ENCODE results near the gene BCL11A. TPM values are rescaled to one million over a fixed set of nuclear protein-coding genes. Genes with fewer than 3 reads are reported as not detected.
A peak's percentile ranks its signal among the peaks of the same experiment; 100 is the strongest.

BCL11A gene
- total RNA-seq, 2 experiments from 2014 or later: 2.3 to 3.3 TPM

DNA sequence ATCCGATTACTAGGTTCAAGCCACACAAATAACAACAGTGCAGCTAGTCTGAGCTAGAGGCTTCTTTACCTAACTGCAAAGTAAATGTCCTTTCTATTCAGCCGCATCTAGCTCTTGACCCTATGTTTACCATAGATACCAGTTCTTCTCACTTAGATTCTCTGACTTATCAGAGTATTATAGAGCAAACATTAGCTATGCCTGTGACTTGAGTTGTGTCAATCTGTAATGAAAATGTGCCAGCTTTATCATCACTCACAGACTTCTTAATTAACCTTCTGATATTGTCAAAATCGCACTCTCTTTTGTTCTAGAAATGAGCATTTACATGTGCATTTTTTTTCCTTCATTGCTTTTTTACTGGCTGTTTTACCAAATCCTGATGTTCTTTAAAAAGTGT is 79.9 kb downstream of the BCL11A start:
- intact Hi-C loops (cut with DNase I, micrococcal nuclease): no loop called here
- H3K27ac ChIP-seq (ENCODE audit: low read depth in 1 of 2, low read length in 2 of 2): no peak overlapping the region
- Mint-ChIP-seq H3K27me3 (no peaks in the 10 kb centered on the region), H3K36me3 (ENCODE audit: low read depth) (no peaks in the 10 kb centered on the region), H3K4me1 (ENCODE audit: low read depth) (peaks cover 9% of the 10 kb centered on the region), H3K4me3 (no peak overlapping the region), H3K27ac (no peak overlapping the region), H3K9me3 (no peaks in the 10 kb centered on the region)
- ChIA-PET POLR2A (no interaction called here), CTCF (no interaction called here)
- H3K36me3 ChIP-seq (ENCODE audit: insufficient read depth, low read length): no peaks in the 10 kb centered on the region
- ATAC-seq (ENCODE audit: poor library complexity) (no peak), DNase-seq (no peak)
- no peaks in the 10 kb centered on the region for H3K4me1 ChIP-seq (ENCODE audit: insufficient read depth, low read length)
- TF ChIP-seq, protein P1, sequence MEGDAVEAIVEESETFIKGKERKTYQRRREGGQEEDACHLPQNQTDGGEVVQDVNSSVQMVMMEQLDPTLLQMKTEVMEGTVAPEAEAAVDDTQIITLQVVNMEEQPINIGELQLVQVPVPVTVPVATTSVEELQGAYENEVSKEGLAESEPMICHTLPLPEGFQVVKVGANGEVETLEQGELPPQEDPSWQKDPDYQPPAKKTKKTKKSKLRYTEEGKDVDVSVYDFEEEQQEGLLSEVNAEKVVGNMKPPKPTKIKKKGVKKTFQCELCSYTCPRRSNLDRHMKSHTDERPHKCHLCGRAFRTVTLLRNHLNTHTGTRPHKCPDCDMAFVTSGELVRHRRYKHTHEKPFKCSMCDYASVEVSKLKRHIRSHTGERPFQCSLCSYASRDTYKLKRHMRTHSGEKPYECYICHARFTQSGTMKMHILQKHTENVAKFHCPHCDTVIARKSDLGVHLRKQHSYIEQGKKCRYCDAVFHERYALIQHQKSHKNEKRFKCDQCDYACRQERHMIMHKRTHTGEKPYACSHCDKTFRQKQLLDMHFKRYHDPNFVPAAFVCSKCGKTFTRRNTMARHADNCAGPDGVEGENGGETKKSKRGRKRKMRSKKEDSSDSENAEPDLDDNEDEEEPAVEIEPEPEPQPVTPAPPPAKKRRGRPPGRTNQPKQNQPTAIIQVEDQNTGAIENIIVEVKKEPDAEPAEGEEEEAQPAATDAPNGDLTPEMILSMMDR (IDR thresholded peaks at IDR 0.05): no peak
- no peaks in the 10 kb centered on the region for H3K9me3 ChIP-seq (ENCODE audit: control insufficient read depth in 1 of 2, insufficient read depth in 1 of 2, low read length in 2 of 2)
- H3K4me3 ChIP-seq (ENCODE audit: low read length): no peak overlapping the region
- H3K27me3 ChIP-seq (ENCODE audit: control insufficient read depth in 1 of 2, insufficient read depth in 2 of 2, low read length in 2 of 2): no peaks in the 10 kb centered on the region

DNA sequence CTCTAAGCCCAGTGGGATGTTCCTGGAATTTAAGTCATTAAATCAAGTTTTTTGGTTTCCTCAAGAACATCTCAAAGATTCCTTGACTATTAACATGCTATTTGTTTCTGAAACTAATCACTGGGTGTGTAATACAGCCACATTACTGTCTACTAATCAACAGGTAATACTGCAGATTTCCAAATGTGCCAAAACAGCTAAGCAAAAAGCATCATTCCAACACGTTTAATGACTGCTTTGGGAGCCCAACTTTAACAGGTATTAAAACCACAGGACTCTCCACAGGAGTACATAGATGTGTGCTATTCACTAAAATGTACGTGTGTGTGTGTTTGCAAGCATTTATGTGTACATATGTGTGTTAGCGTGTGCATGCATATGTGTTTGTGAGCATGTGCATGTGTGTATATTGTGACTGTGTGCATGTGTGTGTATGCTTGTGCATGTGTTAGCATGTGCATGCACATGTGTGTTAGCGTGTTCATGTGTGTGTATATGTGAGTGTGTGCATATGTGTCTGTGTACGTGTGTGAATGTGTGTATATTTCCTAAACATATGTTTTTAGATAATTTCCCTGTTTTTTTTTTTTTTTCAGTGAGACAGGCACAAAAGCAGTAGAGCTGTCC is 80.7 kb downstream of the BCL11A start:
- ATAC-seq (ENCODE audit: poor library complexity) (no peak), DNase-seq (no peak)
- H3K9me3 Mint-ChIP-seq: no peaks in the 10 kb centered on the region
- Histone ChIP-seq H3K9me3 (ENCODE audit: control insufficient read depth in 1 of 2, insufficient read depth in 1 of 2, low read length in 2 of 2) (no peaks in the 10 kb centered on the region), H3K27me3 (ENCODE audit: control insufficient read depth in 1 of 2, insufficient read depth in 2 of 2, low read length in 2 of 2) (no peaks in the 10 kb centered on the region), H3K4me3 (ENCODE audit: low read length) (no peak overlapping the region), H3K27ac (ENCODE audit: low read depth in 1 of 2, low read length in 2 of 2) (no peak overlapping the region), H3K4me1 (ENCODE audit: insufficient read depth, low read length) (no peaks in the 10 kb centered on the region), H3K36me3 (ENCODE audit: insufficient read depth, low read length) (no peaks in the 10 kb centered on the region)
- H3K36me3 Mint-ChIP-seq (ENCODE audit: low read depth): no peaks in the 10 kb centered on the region
- TF ChIP-seq, protein P1 (IDR thresholded peaks at IDR 0.05): no peak
- H3K4me3 Mint-ChIP-seq: no peak overlapping the region
- no peak overlapping the region for H3K27ac Mint-ChIP-seq
- intact Hi-C loops (cut with DNase I, micrococcal nuclease): no loop called here
- CTCF ChIA-PET: no interaction called here
- H3K4me1 Mint-ChIP-seq (ENCODE audit: low read depth): peaks cover 9% of the 10 kb centered on the region
- no peaks in the 10 kb centered on the region for H3K27me3 Mint-ChIP-seq
- POLR2A ChIA-PET: no interaction called here

DNA sequence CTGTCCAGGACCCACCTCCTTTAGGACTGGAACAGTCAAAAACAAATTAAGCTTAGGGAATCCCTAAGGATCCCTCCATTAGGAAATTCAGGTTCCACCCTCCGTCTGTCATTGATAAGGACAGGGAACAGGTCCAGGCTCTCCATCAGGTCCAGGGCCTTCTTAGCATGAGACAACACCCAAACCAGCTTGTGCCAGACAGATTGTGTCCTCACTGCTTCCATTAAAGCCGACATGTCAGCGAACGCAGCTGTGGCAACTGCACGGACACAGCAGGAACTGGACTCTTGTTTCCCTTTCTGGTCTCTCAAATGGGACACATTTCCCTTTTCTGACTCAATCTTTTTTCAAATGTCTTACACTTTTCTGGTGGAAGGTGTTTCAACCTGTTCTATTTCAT is 81.4 kb downstream of the BCL11A start:
- Mint-ChIP-seq H3K4me1 (ENCODE audit: low read depth) (peaks cover 9% of the 10 kb centered on the region), H3K27ac (no peak overlapping the region), H3K4me3 (no peak overlapping the region), H3K27me3 (no peaks in the 10 kb centered on the region), H3K36me3 (ENCODE audit: low read depth) (no peaks in the 10 kb centered on the region), H3K9me3 (no peaks in the 10 kb centered on the region)
- no peak overlapping the region for H3K27ac ChIP-seq (ENCODE audit: low read depth in 1 of 2, low read length in 2 of 2)
- intact Hi-C loops (cut with DNase I, micrococcal nuclease): no loop called here
- peak in 2 of 14 experiments; percentile 13 to 19 for DNase-seq
- TF ChIP-seq, protein P1 (IDR thresholded peaks at IDR 0.05): no peak
- ChIA-PET CTCF (no interaction called here), POLR2A (no interaction called here)
- no peaks in the 10 kb centered on the region for H3K4me1 ChIP-seq (ENCODE audit: insufficient read depth, low read length)
- no peak overlapping the region for H3K4me3 ChIP-seq (ENCODE audit: low read length)
- no peaks in the 10 kb centered on the region for H3K9me3 ChIP-seq (ENCODE audit: control insufficient read depth in 1 of 2, insufficient read depth in 1 of 2, low read length in 2 of 2)
- ATAC-seq (ENCODE audit: poor library complexity): no peak
- H3K27me3 ChIP-seq (ENCODE audit: control insufficient read depth in 1 of 2, insufficient read depth in 2 of 2, low read length in 2 of 2): no peaks in the 10 kb centered on the region
- H3K36me3 ChIP-seq (ENCODE audit: insufficient read depth, low read length): no peaks in the 10 kb centered on the region

All from CD4-positive, alpha-beta T cell (primary cell).